Measurements from ENCODE around the gene PTCH2. TPM values are rescaled to one million over a fixed set of nuclear protein-coding genes. Genes with fewer than 3 reads are reported as not detected.

PTCH2 gene
- total RNA-seq, 1 donor from 2014 or later, result not detected

DNA sequence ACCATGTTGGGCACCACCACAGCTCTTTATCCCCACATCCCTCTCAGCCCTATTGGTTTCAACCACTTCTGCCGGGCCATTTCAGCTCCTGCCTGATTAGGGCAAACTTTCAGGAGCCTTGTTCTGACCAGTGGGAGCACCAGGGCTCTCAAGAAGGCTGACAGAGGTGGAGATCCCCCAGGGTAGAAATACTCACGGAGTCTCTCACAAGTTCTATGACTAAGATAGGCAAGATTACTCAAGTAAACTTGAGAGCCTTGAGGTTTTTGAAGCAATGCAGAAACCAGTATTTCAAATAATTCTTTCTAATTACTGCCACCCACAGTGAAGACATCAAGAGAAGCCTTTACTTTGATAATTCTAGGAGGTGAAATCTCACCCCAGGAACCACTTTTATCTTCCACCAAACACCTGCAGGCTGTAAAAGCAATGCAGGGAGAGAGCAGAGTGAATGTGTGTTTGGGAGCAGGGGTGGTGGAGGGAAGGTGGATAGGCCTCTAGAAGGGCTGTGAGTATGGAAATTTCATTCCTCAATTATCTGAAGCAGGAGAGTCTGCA, 6.6 kb upstream of the PTCH2 start:
- Histone ChIP-seq H3K4me1 (no peaks in the 10 kb centered on the region), H3K27me3 (no peaks in the 10 kb centered on the region), H3K9me3 (no peaks in the 10 kb centered on the region), H3K36me3 (peaks cover 6 to 8% of the 10 kb centered on the region in 2 donors), H3K4me3 (no peak overlapping the region), H3K27ac (no peak overlapping the region)
- DNase-seq (ENCODE audit: low spot score in 2 of 2), result no peak
- TF ChIP-seq, protein P1, sequence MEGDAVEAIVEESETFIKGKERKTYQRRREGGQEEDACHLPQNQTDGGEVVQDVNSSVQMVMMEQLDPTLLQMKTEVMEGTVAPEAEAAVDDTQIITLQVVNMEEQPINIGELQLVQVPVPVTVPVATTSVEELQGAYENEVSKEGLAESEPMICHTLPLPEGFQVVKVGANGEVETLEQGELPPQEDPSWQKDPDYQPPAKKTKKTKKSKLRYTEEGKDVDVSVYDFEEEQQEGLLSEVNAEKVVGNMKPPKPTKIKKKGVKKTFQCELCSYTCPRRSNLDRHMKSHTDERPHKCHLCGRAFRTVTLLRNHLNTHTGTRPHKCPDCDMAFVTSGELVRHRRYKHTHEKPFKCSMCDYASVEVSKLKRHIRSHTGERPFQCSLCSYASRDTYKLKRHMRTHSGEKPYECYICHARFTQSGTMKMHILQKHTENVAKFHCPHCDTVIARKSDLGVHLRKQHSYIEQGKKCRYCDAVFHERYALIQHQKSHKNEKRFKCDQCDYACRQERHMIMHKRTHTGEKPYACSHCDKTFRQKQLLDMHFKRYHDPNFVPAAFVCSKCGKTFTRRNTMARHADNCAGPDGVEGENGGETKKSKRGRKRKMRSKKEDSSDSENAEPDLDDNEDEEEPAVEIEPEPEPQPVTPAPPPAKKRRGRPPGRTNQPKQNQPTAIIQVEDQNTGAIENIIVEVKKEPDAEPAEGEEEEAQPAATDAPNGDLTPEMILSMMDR (IDR thresholded peaks at IDR 0.05), result no peak
- intact Hi-C loops (cut with DNase I), result no loop called here

DNA sequence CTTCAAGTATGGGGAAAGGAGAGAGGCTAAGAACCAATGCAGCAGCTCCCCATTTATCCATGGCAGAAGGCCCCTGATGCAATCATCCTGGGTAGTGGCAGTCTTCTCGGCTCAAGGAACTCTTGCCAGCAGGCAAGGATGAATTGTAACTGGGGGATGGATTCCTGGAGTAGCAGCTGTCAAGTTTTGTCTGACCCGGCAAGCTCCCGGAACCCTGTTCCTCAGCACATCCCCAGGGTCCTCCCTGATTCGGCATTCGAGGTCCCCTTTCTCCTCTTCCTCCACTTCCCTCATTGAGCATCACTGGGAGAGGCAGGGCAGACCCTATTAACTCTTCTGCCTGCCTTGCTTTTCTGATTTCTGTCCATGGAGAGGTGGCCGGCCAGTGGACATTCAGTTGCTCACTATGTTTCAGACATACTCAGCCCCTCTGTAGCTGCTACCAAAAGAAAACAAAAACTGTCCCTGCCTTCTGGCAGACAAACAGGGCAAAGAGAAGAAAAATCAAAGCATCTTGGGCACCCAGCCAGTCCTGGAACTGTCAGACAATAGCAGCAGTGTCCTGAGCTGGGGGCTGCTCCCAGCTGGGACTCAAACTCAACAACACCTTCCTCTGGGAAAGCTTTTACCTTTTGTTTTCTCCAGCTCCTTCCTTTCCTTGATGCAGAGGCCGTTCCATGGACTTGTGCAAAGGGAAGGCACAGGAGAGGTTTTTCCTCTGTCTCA, 5.6 kb upstream of the PTCH2 start:
- peaks cover 3 to 8% of the 10 kb centered on the region in 2 donors for H3K36me3 ChIP-seq
- no peak overlapping the region for H3K27ac ChIP-seq
- no peak overlapping the region for H3K4me3 ChIP-seq
- TF ChIP-seq, protein P1 (IDR thresholded peaks at IDR 0.05), result no peak
- no peaks in the 10 kb centered on the region for H3K27me3 ChIP-seq
- H3K9me3 ChIP-seq, result no peaks in the 10 kb centered on the region
- no peaks in the 10 kb centered on the region for H3K4me1 ChIP-seq
- no peak for DNase-seq (ENCODE audit: low spot score in 2 of 2)
- intact Hi-C loops (cut with DNase I), result no loop called here

DNA sequence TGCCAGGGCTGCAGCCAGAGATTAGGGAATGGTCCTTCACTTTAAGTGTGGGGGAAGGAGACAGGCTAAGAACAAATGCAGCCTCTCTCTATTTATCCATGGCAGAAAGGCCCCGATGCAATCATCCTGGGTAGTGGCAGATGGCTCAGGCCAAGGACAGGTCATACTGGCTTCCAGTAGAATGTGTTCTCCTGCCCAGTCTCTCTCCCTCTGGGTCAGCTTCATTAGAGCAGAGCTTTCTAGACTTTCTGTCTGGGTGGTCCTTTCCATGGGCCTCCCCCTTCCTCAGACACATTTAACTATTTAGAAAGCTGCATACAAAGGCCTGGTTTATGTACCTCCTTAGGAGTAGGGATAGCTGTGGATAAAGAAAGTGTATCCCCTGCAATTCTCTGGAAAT, 4.8 kb upstream of the PTCH2 start:
- H3K27ac ChIP-seq, result no peak overlapping the region
- H3K36me3 ChIP-seq, result peaks cover 3 to 8% of the 10 kb centered on the region in 2 donors
- no peaks in the 10 kb centered on the region for H3K9me3 ChIP-seq
- H3K4me3 ChIP-seq, result no peak overlapping the region
- H3K27me3 ChIP-seq, result no peaks in the 10 kb centered on the region
- no peak for DNase-seq (ENCODE audit: low spot score in 2 of 2)
- intact Hi-C loops (cut with DNase I), result no loop called here
- peaks cover 0 to 5% of the 10 kb centered on the region in 2 donors for H3K4me1 ChIP-seq
- TF ChIP-seq, protein P1 (IDR thresholded peaks at IDR 0.05), result no peak

DNA sequence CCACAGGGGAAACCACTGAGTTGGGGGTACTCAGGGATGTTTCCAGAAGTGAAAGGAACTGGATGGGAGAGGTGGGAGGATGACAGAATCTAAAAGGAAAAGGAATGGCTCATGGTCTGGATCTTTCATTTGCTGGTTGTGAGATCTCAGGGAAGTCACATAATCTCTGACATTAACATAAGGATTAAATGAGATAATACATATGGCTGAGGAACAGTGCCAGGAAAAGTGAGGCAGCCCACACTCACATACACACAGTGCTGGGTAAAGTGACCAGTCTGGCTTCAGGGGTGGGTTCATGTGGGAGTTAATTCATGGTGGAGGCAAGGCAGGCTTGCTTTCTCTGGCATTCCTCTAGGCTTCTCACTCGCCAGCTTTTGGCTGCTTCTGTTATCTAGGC, 3.9 kb upstream of the PTCH2 start:
- DNase-seq (ENCODE audit: low spot score in 2 of 2), result no peak
- intact Hi-C loops (cut with DNase I), result no loop called here

DNA sequence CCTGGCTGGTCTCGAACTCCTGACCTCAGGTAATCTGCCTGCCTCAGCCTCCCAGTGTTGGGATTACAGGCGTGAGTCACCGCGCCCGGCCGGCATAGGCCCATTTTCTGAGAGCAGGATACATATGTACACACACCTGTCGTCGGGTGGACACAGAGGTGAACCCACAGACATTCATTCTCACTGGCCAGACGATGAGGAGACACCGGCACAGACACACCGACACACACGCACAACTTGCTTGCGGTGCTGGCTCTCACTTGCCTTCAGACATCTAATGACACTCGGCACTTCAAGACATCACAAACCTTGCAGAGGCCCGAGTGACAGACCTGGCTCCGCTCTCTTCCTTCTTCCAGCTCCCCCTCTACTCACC, 579 bp downstream of the PTCH2 start:
- Histone ChIP-seq H3K27me3 (no peaks in the 10 kb centered on the region), H3K27ac (peak overlapping the region; percentile 56 to 60), H3K4me1 (peaks cover 0 to 6% of the 10 kb centered on the region in 2 donors), H3K4me3 (peak overlapping the region; percentile 65 to 73), H3K36me3 (no peaks in the 10 kb centered on the region), H3K9me3 (no peaks in the 10 kb centered on the region)
- no peak for DNase-seq (ENCODE audit: low spot score in 2 of 2)
- intact Hi-C loops (cut with DNase I), result no loop called here
- TF ChIP-seq, protein P1 (IDR thresholded peaks at IDR 0.05), result no peak

More for the DNA sequence above, 3.9 kb upstream of the PTCH2 start:
- no peak overlapping the region for H3K4me3 ChIP-seq
- peaks cover 0 to 6% of the 10 kb centered on the region in 2 donors for H3K4me1 ChIP-seq
- no peaks in the 10 kb centered on the region for H3K27me3 ChIP-seq
- TF ChIP-seq, protein P1 (IDR thresholded peaks at IDR 0.05), result no peak
- H3K9me3 ChIP-seq, result no peaks in the 10 kb centered on the region
- peaks cover 3 to 8% of the 10 kb centered on the region in 2 donors for H3K36me3 ChIP-seq
- H3K27ac ChIP-seq, result no peak overlapping the region

Measured in ascending aorta (tissue), 2 donors.